ENCODE results near the gene CDC42SE2.

CDC42SE2 gene

DNA sequence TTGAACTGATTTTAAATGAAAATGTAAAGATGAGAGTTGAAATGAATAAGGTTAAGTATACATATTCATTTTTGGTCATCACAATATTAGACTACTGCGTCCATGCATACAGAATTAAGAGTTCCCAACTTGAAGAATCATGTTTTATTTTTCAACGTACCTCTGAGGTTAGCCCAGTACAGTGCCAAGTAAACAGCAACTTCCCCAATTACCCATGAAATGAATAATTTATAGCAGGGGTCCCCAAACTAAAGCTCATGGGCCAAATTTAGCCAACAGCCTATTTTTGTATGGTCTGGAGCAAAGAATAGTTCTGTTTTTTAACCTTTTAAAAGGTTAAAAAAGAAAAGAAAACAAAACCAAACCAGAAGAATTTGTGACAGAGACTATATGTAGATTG, 167.9 kb downstream of the CDC42SE2 start:
- H3K4me3 ChIP-seq (ENCODE audit: low read depth, low read length): no peak overlapping the region
- TF ChIP-seq, protein P1, sequence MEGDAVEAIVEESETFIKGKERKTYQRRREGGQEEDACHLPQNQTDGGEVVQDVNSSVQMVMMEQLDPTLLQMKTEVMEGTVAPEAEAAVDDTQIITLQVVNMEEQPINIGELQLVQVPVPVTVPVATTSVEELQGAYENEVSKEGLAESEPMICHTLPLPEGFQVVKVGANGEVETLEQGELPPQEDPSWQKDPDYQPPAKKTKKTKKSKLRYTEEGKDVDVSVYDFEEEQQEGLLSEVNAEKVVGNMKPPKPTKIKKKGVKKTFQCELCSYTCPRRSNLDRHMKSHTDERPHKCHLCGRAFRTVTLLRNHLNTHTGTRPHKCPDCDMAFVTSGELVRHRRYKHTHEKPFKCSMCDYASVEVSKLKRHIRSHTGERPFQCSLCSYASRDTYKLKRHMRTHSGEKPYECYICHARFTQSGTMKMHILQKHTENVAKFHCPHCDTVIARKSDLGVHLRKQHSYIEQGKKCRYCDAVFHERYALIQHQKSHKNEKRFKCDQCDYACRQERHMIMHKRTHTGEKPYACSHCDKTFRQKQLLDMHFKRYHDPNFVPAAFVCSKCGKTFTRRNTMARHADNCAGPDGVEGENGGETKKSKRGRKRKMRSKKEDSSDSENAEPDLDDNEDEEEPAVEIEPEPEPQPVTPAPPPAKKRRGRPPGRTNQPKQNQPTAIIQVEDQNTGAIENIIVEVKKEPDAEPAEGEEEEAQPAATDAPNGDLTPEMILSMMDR (IDR thresholded peaks at IDR 0.05; ENCODE audit: borderline replicate concordance, insufficient read depth, low read depth, low read length): no peak

GRCh38 chr5:131433109-131433508, 169.3 kb downstream of the CDC42SE2 start:
- TF ChIP-seq, protein P1 (IDR thresholded peaks at IDR 0.05; ENCODE audit: borderline replicate concordance, insufficient read depth, low read depth, low read length): no peak
- no peak overlapping the region for H3K4me3 ChIP-seq (ENCODE audit: low read depth, low read length)

DNA sequence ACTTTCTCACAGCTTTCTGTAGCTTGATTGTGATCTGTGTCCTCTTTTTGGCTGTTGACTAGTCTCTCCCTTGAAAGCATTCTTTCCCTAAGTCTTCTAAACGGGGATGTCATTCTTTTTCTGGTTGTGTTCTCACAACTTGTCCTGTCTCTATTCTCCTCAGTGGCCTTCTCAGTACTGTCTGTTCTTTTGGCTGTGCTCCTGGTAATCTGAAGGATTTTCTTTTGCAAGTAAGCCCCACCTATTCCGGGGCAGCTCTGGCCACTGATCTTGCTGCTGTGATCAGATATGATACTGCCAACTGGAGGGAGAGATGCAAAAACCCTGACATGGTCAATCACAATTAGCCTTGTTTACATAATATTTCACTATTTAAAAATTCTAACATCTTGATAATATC, 172.2 kb downstream of the CDC42SE2 start:
- TF ChIP-seq, protein P1 (IDR thresholded peaks at IDR 0.05; ENCODE audit: borderline replicate concordance, insufficient read depth, low read depth, low read length): no peak
- H3K4me3 ChIP-seq (ENCODE audit: low read depth, low read length): no peak overlapping the region

DNA sequence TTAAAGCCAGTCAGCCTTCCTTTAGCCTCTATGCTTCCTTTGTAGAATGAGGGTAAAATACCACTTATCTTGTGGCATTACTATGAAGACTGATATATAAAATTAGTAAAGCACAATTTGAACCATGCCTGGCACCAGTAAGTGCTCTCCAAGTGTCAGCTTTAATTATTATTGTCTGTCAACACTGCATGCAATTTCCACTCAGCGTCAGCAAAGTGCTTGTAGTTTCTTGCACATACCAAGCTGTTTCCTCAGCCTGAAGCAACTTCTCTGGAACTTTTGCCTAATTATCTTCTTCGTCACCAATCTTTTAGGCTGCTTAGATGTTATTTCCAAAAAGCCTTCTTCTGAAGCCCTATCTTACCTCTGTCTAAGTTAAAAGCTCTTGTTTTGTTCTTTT, 177.3 kb downstream of the CDC42SE2 start:
- TF ChIP-seq, protein P1 (IDR thresholded peaks at IDR 0.05; ENCODE audit: borderline replicate concordance, insufficient read depth, low read depth, low read length): no peak
- H3K4me3 ChIP-seq (ENCODE audit: low read depth, low read length): no peak overlapping the region
